HG03108 (cell line): Measurements from ENCODE around the gene TYW1.
"Not testable (repeated sequence)": the region's sequence is repeated elsewhere in the genome, so short reads cannot be mapped to it uniquely, and the experiment has no call there.

Experiments used
- ATAC-seq: cut with Tn5 transposase; IDR thresholded peaks from one replicate; pipeline ENCODE4 v1.9.1; 2021; ENCODE audit warnings: moderate library complexity; ENCODE audit not compliant: unreplicated experiment

The TYW1 gene

DNA sequence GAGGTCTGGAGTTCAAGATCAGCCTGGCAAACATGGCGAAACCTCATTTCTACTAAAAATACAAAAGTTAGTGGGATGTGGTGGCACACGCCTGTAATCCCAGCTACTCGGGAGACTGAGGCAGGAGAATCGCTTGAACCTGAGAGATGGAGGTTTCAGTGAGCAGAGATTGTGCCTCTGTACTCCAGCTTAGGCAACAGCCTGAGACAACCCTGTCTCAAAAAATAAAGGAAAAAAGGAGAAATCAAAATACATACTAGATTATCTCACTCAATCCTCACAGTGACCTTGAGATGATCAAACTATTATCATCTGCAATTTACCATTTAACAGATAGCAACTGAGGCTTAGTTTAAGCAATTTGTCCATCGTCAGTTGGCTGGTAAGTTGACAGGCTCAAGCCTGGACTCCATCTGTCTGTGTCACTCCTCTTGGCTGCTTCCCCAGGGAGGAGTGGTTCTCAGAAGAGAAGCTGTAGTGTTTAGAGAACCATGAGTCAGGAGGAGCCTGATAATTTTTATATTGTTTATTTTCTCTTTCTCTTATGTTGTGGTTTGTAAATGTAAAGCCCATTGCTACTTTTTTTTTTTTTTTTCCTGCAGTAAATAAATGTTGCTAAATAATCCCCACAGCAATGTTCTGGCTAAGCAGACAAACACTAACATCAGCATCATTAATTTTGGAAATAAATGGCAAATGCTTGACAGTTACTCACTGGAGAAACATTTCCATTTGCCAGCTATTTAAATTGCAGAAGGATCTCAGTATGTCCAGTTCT lies 46.3 kb downstream of the TYW1 start:
- ATAC-seq = not testable (repeated sequence)

DNA sequence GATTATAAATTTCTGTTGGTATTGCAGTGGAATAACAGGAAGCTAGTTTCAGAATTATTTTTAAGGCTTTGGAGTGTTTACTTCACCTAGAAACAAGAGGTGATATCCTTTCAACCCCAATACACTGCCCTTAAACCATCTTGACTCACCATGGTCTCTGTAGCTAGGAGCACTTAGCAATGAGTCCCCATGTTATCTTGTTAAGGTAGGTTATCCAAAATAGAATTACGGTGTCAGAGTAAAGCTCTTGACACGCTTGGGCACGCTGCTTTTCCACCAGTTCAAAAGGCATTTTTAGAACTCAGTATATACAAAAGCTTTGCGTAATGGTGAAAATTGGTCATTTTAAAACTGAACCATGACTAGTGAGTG lies 46.9 kb downstream of the TYW1 start:
- ATAC-seq = not testable (repeated sequence)

DNA sequence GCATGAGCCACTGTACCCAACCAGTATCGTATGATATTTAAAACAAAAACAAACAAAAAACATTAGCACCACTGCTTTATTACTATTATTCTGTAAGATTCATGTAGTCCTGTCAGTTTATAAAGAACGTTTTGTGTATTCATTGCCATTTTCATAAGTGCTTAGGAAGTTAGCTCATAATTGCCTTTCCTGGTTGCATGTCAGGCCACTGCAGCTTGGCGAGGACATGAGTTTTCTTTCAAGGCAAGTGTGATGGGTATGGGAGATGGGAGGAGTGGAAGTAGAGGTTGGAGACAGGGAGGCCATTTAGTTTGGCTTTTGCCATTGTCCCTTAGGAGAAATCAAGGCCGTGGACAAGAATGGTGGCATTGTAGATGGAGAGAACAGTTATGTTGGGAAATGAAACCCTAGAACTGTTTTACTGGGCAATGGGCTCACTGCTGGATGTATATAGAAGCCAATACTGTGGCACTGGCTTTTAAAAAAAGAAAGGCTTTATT lies 48.9 kb downstream of the TYW1 start:
- no peak for ATAC-seq

DNA sequence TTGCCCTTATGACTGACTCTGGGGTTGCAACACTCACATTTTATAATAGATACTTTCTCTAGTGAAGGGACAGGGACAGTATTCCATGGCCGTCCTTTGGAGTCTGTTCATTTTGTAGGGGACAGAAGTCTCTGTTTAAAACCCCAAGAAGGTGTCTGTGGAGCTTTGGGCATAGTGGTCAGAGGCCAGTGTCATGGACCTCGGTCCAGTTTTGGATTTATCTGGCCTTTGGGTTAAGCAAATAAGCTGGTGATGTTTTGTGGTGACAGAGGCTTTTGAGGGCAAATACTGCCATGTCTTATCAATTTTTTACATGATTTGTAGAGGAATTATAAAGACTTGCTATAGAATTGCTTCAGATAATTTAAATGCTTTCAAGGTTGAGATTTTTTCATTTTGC lies 50.2 kb downstream of the TYW1 start:
- ATAC-seq = not testable (repeated sequence)

DNA sequence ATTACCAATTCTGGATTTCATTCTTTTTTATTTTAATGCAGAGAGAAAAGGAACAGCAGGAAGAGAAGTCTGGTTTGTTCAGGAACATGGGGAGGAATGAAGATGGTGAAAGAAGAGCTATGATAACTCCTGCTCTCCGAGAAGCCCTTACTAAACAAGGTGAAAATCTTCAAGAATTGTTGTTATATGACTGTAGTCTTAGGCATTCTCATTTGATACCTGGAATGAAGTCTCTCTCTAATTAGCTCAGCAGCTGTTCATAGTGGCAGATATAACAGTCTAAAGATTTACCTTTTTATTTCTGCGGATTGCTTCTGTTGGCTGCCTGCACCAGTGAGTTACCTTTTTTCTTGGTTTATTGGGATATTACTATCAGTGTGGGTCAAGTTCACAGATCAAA lies 53.3 kb downstream of the TYW1 start:
- not testable (repeated sequence) for ATAC-seq

DNA sequence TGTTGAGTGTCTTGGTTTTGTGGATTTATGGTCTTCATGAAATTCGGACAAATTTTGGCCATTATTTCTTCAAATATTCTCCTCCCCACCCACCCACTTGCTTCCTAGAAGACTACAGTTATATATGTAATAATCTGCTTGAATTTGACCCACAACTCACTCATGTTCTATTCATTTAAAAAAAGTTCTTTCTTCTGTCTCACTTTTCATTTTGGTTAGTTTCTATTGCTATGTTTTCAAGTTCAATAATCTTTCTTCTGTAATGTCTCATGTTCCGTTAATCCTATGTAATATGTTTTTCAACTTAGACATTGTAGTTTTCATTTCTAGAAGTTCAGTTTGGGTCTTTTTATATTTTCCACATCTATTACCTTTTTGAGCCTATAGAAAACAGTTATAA lies 55.5 kb downstream of the TYW1 start:
- ATAC-seq = not testable (repeated sequence)

DNA sequence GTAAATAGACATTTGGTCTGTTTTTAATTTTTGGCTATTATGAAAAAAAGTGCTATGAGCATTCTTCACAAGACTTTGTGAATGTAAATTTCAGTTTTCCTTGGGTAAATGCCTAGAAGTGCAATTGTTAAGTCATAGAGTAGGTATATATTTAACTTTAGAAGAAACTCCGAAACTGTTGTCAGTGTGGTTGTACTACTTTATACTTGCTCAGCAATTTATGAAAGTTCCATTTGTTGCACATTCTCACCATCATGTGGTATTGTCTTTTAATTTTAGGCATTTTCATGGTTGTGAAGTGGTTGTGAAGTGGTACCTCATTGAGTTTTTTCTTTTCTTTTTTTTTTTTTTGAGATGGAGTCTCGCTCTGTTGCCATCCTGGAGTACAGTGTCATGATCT lies 60.0 kb downstream of the TYW1 start:
- no peak for ATAC-seq

DNA sequence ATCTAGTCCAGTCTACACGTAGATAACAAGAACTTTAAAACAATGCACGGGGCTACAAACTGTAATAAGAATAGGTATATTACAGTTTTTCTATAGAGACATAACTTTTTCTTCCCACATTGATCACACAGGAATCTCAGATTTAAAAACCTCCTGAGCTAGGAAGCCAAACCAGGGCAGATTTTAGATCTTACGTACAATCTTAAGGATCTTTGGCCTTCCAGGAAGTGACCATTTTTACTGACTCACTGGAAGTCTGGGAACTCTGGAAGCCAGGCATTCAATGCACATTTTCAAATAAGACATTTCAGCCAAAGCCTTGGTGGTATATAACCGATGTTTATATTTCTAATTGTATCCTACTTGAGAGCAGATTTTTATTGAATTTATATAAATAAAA lies 64.7 kb downstream of the TYW1 start:
- ATAC-seq = not testable (repeated sequence)

DNA sequence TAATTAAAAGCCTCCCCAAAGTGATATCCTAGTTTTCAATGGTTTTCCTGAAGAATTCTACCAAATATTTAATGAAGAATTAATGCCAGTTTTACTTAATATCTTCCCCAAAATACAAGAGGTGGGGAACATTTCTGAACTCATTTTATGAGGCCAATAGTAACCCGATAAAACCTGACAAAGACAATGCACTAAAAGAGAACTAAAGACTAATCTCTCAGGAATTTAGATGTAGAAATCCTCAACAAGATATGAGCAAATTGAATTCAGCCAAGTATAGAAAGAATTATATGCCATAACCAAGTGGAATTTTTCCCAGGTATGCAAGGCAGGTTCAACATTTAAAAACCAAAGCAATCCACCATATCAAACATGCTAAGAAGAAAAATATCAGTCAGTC lies 66.2 kb downstream of the TYW1 start:
- not testable (repeated sequence) for ATAC-seq

DNA sequence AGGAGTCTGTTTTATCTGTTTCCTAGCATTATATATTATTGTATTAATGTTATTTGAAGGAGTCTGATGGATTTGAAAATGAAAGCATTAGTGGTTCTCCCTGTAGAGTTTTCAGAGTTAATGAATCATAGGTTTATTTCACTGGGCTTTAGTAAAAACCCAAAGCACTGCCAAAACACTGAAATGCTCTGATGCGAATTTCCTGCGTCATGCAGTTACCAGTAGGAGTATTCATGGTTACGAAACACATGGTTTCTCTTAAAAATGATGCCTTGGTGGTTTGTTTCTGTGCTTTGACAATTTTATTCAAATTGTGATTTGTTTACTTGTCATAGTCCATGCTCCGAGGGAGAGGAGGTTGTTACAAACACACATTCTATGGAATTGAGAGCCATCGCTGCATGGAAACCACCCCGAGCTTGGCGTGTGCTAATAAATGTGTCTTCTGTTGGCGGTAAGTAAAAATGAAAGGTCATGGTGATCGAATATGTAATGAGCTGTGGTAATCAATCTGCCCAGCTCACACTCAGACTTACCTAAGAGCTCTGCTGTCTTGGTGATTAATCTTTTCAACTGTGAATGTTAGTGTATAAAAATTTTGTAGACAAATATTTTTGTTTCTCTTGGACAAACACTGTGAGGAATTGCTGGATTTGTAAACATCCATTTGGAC lies 70.5 kb downstream of the TYW1 start:
- not testable (repeated sequence) for ATAC-seq

DNA sequence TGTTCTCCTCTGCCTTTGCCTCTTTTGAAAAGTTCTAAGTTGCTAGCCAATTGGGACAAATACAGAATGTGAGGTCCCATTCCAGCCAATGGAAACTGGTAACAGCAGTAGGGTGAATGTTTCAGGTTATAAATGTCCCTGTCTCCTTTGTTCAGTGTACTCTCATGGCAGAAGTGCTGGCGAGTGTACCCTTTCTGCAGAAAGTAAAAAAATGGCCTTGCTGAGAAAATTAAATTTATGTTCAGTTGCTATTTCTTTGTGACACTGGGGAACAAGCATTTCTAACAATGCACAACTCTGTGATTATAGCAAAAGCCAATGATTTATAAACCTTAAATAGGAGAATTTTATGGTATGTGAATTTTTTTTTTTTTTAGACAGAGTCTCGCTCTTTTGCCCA lies 79.5 kb downstream of the TYW1 start:
- ATAC-seq = not testable (repeated sequence)

DNA sequence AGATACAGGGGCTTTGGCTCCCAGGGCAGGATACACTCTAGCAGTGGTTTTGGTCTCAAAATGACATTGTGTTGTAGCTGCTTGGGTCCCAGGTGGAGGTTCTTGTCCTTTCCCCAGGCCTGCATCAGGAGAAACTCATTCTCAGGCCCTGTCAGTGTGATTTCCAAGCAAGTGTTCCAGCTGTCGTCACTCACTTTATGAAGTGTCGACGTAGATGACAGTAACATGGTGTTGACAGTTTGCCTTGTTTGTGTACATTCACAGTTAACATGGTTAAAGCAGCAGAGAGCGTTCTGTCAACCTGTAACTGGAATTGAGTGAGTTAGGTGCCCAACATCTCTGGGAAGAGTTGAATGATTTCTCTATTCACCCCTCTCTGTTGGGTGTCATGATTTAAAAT lies 86.2 kb downstream of the TYW1 start:
- ATAC-seq = not testable (repeated sequence)

DNA sequence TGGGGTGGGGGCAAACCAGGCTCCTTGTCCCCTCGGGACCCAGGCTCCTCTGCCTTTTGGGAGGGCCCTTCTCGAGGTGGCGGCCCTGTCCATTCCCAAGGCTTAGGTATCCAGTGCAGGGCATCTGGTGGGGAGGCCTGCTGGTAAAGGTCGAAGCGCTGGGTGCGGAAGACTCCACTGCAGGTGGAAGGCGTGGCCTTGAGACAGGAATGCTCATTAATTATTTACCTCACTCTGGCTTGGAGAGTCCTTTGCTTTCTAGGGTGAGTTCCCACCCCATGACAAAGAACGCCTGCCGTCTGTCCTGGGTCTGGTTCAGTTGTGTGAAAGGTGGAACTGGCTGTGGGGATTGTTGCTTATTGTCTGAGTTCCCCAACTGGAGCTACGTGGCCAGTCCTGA lies 92.6 kb downstream of the TYW1 start:
- not testable (repeated sequence) for ATAC-seq

DNA sequence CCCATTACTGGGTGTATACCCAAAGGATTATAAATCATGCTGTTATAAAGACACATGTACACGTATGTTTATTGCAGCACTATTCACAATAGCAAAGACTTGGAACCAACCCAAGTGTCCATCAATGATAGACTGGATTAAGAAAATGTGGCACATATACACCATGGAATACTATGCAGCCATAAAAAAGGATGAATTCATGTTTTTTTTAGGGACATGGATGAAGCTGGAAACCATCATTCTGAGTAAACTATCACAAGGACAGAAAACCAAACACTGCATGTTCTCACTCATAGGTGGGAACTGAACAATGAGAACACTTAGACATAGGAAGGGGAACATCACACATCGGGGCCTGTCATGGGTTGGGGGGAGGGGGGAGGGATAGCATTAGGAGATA lies 94.4 kb downstream of the TYW1 start:
- ATAC-seq = not testable (repeated sequence)

DNA sequence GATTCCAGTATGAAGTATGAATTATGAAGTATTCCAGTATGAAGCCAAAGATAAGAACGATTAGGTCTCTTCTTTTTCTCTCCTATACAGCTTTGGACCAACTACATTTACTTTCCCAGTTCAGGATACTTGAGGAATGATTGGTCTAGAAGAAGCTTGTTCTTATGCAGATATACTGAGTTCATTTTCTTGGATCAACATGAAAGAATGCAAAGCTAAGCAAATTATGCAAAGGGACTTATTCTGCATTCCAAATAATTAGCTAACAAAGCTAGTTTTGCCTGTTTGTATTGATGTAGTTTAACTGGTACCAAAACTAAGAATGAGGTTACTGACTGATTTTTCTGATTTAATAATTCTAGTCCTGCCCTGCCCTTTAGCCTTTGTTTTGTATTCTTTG lies 101.4 kb downstream of the TYW1 start:
- not testable (repeated sequence) for ATAC-seq

DNA sequence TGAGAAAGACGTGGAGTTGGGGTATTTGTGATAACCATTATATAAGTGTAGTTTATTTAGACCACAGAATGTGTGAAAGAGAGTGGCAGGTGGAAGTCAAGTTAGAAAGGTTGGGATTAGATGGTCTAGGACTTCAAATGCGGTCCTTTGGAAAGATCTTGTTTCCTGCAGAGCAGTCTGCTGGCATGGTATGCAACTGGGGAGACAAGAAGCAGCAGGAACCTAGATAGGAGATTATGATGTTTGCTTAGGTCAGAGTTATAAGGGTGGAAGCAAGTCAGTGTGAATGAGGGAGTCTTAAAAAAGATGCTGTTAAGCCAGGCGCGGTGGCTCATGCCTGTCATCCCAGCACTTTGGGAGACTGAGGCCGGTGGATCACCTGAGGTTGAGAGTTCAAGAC lies 102.8 kb downstream of the TYW1 start:
- ATAC-seq = not testable (repeated sequence)

DNA sequence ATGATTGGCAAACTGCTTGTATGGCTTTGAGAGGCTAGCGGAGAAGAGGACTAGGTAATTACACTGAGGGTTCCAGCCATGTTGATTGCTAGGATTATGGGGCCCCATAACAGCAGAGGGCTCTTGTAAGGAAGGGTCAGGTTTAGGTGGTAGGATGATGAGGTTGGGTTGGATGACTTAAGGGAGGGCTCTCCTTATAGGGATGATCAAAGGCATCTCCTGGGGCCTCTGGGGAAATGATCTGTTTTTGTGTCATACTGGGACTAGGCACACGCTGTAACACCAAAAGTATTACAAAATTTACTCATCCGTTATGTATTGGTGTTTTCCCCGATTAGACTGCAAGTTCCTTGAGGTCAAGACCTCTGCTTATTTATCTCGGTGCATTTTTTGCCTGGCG lies 103.4 kb downstream of the TYW1 start:
- ATAC-seq = not testable (repeated sequence)

DNA sequence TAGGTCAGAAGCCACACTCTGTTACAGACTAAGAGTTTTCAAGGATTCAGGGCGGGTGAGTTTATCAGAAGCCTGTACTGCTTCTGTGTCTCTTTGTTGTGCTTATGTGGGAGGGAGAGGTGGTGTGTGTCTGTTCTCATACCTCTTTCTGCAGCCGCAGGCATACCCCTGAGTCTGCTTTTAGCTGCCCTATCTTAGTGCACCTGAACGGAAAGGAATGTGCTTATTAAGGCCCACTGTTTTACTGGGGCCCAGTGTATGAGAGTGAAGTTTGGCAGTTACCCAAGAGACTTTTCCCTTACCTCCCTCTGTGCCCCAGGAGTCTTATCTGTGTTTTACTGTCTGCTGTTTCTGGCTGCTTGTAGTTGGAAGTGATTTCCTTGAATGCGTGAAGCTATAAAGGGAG lies 104.3 kb downstream of the TYW1 start:
- no peak for ATAC-seq

DNA sequence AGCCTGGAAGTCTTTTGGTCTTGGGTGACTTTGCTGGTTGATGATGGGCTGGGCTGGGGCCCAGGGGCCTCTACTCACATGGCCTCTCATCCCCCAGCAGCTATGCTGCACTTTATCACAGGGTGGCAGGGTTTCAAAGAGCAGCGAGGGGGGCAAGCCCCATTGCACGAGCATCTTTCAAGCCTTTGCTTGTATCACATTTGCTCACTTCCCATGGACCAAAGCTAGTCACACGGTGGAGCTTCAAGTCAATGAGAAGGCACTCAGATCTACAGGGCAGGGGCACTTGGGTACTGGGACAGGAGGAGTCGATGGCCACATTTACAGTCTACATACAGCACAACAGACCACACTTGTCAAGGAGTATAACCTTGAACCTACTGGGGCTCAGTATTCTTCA lies 108.3 kb downstream of the TYW1 start:
- ATAC-seq = not testable (repeated sequence)

DNA sequence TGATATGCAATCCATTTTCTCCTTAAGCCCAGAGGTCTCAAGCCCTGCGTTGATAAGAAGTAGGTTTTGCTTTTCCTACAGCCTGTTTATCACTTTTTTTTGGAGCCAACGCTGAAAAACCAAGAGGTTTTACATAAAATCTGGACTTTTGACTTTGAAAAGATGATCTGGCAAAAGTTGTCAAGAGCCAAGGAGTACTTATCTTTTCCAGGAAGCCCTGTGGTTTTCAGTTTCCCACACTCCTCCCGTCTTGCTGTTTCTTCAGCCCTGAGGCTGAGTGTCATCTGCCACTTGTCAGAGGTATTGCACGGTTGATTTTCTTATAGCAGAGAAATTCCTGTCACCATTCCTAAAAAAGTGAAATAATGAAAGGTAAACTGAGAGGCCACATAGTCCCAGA lies 108.7 kb downstream of the TYW1 start:
- ATAC-seq = no peak

DNA sequence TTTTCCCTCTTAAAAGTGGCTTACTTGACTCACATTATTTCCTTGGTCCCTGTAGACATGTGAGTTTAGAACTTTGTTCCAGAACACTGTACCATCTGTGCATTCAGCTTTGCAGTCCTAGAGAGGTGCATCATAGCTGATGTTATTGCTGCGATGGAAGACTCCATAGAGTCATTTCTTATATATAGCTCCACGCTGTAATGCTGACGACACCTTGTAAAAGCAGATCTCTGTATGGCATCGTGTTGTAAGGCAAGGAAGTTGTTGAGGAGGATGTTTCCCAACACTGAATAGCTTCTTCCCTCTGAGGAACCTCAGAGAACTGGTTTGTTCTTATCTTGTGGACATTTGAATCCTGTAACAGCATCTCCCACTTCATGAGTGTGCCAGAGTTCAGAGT lies 109.6 kb downstream of the TYW1 start:
- not testable (repeated sequence) for ATAC-seq

DNA sequence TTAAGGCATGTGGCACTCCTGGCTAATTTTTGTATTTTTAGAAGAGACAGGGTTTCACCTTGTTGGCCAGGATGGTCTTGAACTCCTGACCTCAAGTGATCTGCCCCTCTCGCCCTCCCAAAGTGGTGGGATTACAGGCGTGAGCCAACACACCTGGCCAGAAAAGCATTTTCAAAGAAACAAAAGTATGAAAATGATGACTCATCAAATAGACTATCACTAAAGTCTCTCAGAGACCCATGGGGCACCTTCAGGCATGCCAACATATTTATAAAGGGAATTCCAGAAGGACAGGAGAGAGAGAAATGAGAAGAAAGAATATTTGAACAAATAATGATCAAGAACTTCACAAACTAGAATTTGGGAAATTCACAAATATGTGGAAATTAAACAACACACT lies 114.7 kb downstream of the TYW1 start:
- ATAC-seq = not testable (repeated sequence)
